AG04449 (cell line): ENCODE results near the gene ANKRD36C.
"Not testable (repeated sequence)": the region's sequence is repeated elsewhere in the genome, so short reads cannot be mapped to it uniquely, and the experiment has no call there.

Source experiments
- CTCF ChIA-PET: fragments of 350-600 bp; formaldehyde crosslinking; extraction: SDS; loops from one replicate; lab custom pipeline; 2021; ENCODE audit warnings: antibody characterized with exemption; lab: Yijun Ruan, JAX
- POLR2A ChIA-PET: fragments of 400-600, 350-600 bp; formaldehyde crosslinking; extraction: SDS; loops from one replicate; lab custom pipeline; 2020; ENCODE audit warnings: antibody characterized with exemption, inconsistent platforms; lab: Yijun Ruan, JAX
- DNase-seq: peaks from one replicate; pipeline ENCODE4 v3.0.0-alpha.2; 2010; ENCODE audit warnings: low read depth, low spot score
- H3K4me3 ChIP-seq: 2 replicates; pipeline ENCODE4 v1.5.1; 2011; ENCODE audit warnings: low read depth, mild to moderate bottlenecking, control low read depth, low read length
- CTCF ChIP-seq: IDR thresholded peaks from one replicate; pipeline ENCODE4 v1.5.1; 2011; ENCODE audit warnings: mild to moderate bottlenecking, moderate library complexity, low read length, control low read depth, inconsistent platforms; ENCODE audit not compliant: insufficient read depth; ENCODE audit errors: missing control alignments

Gene ANKRD36C

DNA sequence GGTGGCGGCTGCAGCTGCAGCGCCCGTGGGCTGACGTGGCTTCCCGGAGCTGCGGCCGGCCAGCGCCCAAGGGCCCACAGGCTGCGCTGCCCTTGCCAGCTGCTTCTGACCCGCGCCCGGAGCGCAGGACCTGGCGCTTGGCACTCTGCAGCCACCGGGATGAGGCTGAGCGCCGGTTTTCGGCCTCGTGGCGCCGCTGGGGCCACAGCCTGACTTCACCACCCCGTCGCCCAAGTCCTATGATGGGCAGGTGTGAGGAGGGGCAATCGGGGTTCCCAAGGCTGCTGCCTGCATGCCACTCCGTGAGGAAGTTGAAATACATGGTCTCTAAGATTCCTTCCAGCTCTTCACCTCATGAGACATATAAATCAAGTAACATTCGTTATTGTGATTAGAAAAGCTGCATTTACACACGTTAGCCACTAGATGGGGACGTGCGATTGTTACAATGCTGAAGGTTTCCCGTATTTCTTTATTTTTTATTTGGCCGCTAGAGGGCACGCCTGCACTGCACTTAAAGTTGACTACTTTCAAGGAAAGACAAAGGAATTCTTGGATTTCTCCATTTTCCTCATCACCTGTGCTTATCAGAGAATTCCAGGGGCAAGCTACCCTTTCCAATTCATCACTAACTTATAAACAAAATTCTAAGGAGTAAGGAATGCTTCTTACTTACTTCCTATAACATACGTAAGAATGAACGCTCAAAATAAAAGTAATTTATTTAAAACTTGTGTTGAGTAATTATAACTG is 1.1 kb upstream of the ANKRD36C start:
- peak overlapping the region; percentile 62 for H3K4me3 ChIP-seq
- not testable (repeated sequence) for DNase-seq
- POLR2A ChIA-PET: interaction anchor here (1.1 kb wide), 1 partner anchor 185 kb away, joined by 3 read pairs; no protein-coding TSS in a partner anchor
- CTCF ChIA-PET: interaction anchor here (0.6 to 2.8 kb wide), 38 partner anchors 9 to 968 kb away, joined by 3 to 35 read pairs (median 4); partner anchors contain the start of genes ADRA2B, ASTL, DUSP2 and STARD7
- TF ChIP-seq CTCF: peak; percentile 36

- peak overlapping the region; percentile 62 for H3K4me3 ChIP-seq
- ChIA-PET POLR2A (interaction anchor here (1.1 kb wide), 1 partner anchor 186 kb away, joined by 3 read pairs; no protein-coding TSS in a partner anchor), CTCF (interaction anchor here (0.6 to 2.8 kb wide), 32 partner anchors 9 to 555 kb away, joined by 3 to 35 read pairs (median 4); partner anchors contain the start of genes ADRA2B, ASTL, DUSP2 and STARD7)
- DNase-seq: not testable (repeated sequence)
Measured at GRCh38 chr2:95992102-95992501, 478 bp upstream of the ANKRD36C start.

GRCh38 chr2:95990884-95991283 is 740 bp downstream of the ANKRD36C start:
- H3K4me3 ChIP-seq: peak overlapping the region; percentile 51
- DNase-seq, POLR2A ChIA-PET: not testable (repeated sequence)
- CTCF ChIA-PET: interaction anchor here (2.6 to 2.8 kb wide), 2 partner anchors 127 to 183 kb away, joined by 31 to 35 read pairs; partner anchors contain the start of gene ADRA2B

DNA sequence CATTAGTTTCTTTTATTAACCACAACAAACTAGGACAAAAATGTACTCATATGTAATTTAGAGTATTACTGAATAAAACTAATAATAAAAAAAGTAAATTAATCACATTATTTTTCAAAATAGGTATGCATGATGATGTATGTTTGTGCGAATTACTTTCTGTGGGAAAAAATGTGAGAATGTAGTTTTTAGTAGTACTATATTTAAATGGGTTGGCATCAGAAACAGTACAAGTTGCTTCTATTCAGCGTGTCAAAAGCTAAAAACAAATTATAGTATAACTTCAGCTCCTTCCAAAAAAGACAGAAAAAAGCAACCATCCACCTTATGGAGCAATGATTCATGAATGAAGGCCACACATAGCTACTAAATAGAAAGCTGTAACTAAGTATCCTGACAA is 40.0 kb downstream of the ANKRD36C start:
- POLR2A ChIA-PET, DNase-seq, H3K4me3 ChIP-seq, CTCF ChIA-PET: not testable (repeated sequence)

DNA sequence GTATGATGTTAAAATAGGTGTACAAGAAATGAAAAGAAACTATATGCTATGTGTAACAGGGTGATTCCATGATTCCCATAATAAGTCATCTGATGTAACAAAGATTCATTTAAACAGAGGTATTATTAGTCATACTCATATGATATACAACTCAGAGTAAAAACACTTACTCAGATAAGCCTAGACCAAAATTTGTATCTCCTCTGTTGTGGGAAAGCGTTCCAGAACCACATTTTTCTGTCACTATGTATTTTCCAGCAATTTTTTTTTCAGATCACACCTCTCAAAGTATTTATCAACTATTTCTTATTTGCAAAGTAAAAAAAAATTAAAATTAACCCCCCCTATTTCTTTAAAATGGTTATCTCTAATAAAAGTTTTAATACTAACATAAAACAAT is 43.6 kb downstream of the ANKRD36C start:
- DNase-seq, POLR2A ChIA-PET, H3K4me3 ChIP-seq, CTCF ChIA-PET: not testable (repeated sequence)

DNA sequence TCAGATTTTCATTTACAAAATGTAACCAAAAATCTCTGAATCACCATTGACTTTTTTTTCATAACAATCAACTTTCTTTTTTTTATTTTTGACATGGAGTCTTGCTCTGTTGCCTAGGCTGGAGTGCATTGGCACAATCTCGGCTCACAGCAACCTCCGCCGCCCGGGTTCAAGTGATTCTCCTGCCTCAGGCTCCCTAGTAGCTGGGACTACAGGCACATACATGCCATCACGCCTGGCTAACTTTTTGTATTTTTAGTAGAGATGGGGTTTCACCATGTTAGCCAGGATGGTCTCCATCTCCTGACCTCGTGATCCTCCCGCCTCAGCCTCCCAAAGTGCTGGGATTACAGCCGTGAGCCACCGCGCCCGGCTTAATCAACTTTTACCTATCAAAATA is 51.7 kb downstream of the ANKRD36C start:
- POLR2A ChIA-PET, DNase-seq, H3K4me3 ChIP-seq, CTCF ChIA-PET: not testable (repeated sequence)

DNA sequence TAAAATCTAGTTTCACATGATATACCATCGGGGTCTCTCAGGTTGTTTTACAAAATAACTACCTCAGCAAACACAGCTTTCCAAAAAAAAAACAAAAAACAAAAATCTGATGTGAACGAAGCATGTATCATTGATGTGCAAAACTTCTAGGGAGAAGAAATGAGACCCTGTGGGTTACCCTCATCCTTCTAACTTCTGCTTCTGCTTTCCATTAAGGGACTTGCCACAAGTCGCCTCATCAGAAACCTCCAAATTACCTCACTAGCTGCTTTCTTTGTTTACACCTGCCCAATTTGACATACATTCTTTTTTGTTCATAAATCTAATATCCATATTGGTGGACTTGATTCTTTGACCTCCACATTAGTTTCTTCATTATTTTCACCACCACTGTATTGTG is 60.9 kb downstream of the ANKRD36C start:
- DNase-seq, CTCF ChIA-PET, POLR2A ChIA-PET, H3K4me3 ChIP-seq: not testable (repeated sequence)

DNA sequence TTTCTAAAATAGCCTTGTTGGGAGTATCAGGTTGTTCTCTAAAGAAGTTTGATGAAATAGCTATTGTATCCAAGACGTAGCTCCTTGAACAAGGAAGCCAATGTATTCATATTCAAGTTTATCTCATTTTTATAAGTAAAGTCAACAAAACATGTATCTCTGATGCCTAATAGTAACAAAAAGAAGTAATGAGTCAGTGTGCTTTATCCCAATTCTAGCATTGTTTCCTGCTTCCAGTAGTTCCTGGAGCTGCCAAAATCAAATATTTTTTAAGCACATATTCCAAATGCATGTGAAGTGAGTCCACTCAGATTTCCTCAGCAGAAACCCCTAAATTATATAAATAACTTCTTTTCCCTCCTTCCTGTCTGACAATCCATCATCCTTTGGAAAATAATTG is 74.6 kb downstream of the ANKRD36C start:
- DNase-seq, CTCF ChIA-PET, H3K4me3 ChIP-seq, POLR2A ChIA-PET: not testable (repeated sequence)

- CTCF ChIA-PET, H3K4me3 ChIP-seq, POLR2A ChIA-PET, DNase-seq: not testable (repeated sequence)
Measured at GRCh38 chr2:95915131-95915530, 76.5 kb downstream of the ANKRD36C start.

GRCh38 chr2:95911431-95911830 is 80.2 kb downstream of the ANKRD36C start:
- POLR2A ChIA-PET, CTCF ChIA-PET, H3K4me3 ChIP-seq: not testable (repeated sequence)
- peak; percentile 23 for DNase-seq

DNA sequence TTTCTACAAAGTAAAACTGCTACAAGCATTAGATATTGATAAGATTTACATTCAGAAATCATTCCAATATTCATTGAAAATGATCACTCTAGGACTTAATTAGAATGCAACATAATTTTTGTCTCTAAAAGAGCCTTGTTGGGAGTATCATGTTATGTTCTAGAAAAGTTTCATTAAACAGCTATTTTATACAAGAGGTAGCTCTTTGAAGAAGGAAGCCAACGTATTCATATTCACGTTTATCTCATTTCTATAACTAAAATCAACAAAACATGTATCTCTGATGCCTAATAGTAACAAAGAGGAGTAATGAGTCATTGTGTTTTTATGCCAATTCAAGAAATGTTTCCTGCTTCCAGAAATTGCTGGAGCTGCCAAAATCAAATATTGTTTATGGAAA is 97.2 kb downstream of the ANKRD36C start:
- DNase-seq: not testable (repeated sequence)

GRCh38 chr2:95867929-95868328 is 123.7 kb downstream of the ANKRD36C start:
- DNase-seq, CTCF ChIA-PET, H3K4me3 ChIP-seq, POLR2A ChIA-PET: not testable (repeated sequence)

More for the DNA sequence above, 97.2 kb downstream of the ANKRD36C start:
- CTCF ChIA-PET, POLR2A ChIA-PET, H3K4me3 ChIP-seq: not testable (repeated sequence)

GRCh38 chr2:95867047-95867677 is 124.5 kb downstream of the ANKRD36C start:
- POLR2A ChIA-PET, DNase-seq, CTCF ChIA-PET, H3K4me3 ChIP-seq: not testable (repeated sequence)

DNA sequence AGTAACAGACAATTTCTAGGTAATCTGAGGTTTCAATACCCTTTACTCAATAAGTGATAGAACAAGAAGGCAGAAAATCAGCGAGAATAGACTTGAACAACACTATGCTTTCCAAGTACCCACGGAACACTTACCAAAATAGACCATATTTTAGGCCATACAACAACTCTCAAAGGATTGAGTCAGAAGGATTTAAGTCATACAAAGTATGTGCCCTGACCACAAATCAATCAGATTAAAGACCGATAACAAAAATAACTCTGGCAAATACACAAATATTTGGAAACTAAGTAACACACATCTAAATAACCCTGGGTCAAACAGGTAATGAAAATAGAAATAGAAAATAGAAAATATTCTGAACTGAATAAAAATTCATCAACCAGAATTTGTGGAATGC is 129.5 kb downstream of the ANKRD36C start:
- CTCF ChIA-PET, POLR2A ChIA-PET, DNase-seq, H3K4me3 ChIP-seq: not testable (repeated sequence)
